Hepatocyte (in vitro differentiated cells): ENCODE measurements around the gene VSIR. TPM values are rescaled to one million over a fixed set of nuclear protein-coding genes. Genes with fewer than 3 reads are reported as not detected.

Source experiments
- DNase-seq: peaks from one replicate; pipeline ENCODE4 v3.0.0-alpha.2; 2016; ENCODE audit warnings: low spot score
- H2AFZ ChIP-seq: fragments of 200-600 bp; sonication (generic); 2 replicates; pipeline ENCODE4 v1.6.0; 2016; ENCODE audit warnings: antibody characterized with exemption, mild to moderate bottlenecking
- H3K27ac ChIP-seq: fragments of 200-600 bp; sonication (generic); 2 replicates; pipeline ENCODE4 v1.5.1; 2016; ENCODE audit warnings: mild to moderate bottlenecking
- H3K27me3 ChIP-seq: fragments of 200-600 bp; sonication (generic); 2 replicates; pipeline ENCODE4 v1.6.1; 2016
- H3K36me3 ChIP-seq: fragments of 200-600 bp; sonication (generic); replicated peaks from 2 replicates; pipeline ENCODE4 v1.5.1; 2016; ENCODE audit warnings: low read depth; ENCODE audit not compliant: insufficient read depth
- H3K4me1 ChIP-seq: fragments of 200-600 bp; sonication (generic); 2 replicates; pipeline ENCODE4 v1.5.1; 2016; ENCODE audit warnings: mild to moderate bottlenecking, moderate library complexity; ENCODE audit not compliant: insufficient read depth
- H3K4me2 ChIP-seq: fragments of 200-600 bp; sonication (generic); 2 replicates; pipeline ENCODE4 v1.6.0; 2016
- H3K4me3 ChIP-seq: fragments of 200-600 bp; sonication (generic); 2 replicates; pipeline ENCODE4 v1.5.1; 2016; ENCODE audit warnings: mild to moderate bottlenecking
- H3K79me2 ChIP-seq: fragments of 200-600 bp; sonication (generic); 2 replicates; pipeline ENCODE4 v1.6.0; 2017; ENCODE audit warnings: mild to moderate bottlenecking
- H3K9me2 ChIP-seq: fragments of 200-600 bp; sonication (generic); replicated peaks from 2 replicates; pipeline ENCODE4 v1.6.0; 2017; ENCODE audit warnings: mild to moderate bottlenecking; ENCODE audit not compliant: insufficient read depth
- H3K9me3 ChIP-seq: fragments of 200-600 bp; sonication (generic); 2 replicates; pipeline ENCODE4 v1.5.1; 2016; ENCODE audit warnings: low read depth, mild to moderate bottlenecking
- H4K20me1 ChIP-seq: fragments of 200-600 bp; sonication (generic); 2 replicates; pipeline ENCODE4 v1.6.0; 2016; ENCODE audit warnings: mild to moderate bottlenecking; ENCODE audit not compliant: insufficient read depth, poor library complexity, severe bottlenecking
- CTCF ChIP-seq: fragments of 200-600 bp; sonication (generic); IDR thresholded peaks from 2 replicates; pipeline ENCODE4 v1.5.1; 2016; ENCODE audit warnings: antibody characterized with exemption, mild to moderate bottlenecking; ENCODE audit not compliant: poor library complexity
- EZH2 ChIP-seq: fragments of 200-600 bp; sonication (generic); IDR thresholded peaks from 2 replicates; pipeline ENCODE4 v1.6.1; 2016; ENCODE audit warnings: antibody characterized with exemption, mild to moderate bottlenecking, borderline replicate concordance
- EZH2phosphoT487 ChIP-seq: fragments of 200-600 bp; sonication (generic); IDR thresholded peaks from one replicate; pipeline ENCODE4 v1.6.1; 2018; ENCODE audit warnings: antibody characterized with exemption, mild to moderate bottlenecking, low read depth, moderate library complexity; ENCODE audit not compliant: unreplicated experiment, severe bottlenecking
- WGBS: methylation state at CpG from one replicate; pipeline ENCODE4 v1.1.6; 2016; ENCODE audit warnings: low lambda C conversion rate; ENCODE audit errors: missing lambda C conversion rate; 5-methylcytosine and 5-hydroxymethylcytosine counted together
- polyA plus RNA-seq: library from polyadenylated mRNA; unstranded; fragments of >200 nt; fragmentation: Nextera tagmentation; extraction: Ambion mirVana; gene quantifications from 2 replicates; pipeline ENCODE4 v1.2.1, GENCODE V29; 2016
- total RNA-seq: library from RNA; depleted of rRNA; stranded (reverse); fragments of >200 nt; gene quantifications from 2 replicates; pipeline ENCODE4 v1.2.3, GENCODE V29; 2014

Gene VSIR
- total and polyA plus RNA-seq, 2 experiments from 2014 or later: 13.6 to 45.5 TPM

DNA sequence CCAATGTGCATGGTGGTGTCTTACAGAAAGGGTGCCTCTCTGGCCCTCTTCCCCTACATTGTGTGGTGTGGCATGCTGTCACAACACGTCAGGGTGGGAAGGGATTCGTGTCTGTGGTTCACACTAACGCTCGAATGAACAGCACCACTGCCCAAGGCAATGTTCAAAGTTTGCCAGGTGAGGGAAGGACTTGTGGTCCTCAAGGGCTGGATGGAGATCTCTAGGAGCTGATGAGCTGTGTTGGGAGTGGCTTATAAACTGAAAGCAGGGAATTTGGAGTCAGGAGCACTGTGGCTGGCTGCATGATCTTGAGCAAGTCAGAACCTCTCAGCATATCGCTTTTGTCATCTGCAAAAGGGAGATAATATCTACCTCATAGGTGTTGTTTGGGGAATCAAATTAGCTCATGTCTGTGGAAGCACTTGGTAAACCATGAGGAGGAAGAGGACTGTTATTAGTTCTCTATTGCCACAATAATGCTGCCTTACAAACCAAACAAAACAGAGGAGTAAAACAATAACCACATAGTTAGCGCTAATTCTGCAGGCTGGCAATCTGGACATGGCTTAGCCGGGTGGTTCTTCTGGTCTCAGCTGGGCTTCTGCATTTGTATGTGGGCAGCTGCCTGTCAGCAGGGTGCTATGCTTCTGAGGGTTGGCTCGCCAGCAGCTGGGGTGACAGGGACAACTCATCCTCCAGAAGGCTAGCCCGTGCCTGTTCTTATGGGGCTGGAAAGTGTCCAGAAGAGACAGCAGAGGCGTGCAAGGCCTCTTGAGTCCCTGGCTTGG is 30.8 kb downstream of the VSIR start:
- H3K4me2 ChIP-seq: no peak overlapping the region
- no peaks in the 10 kb centered on the region for H3K79me2 ChIP-seq
- H3K9me2 ChIP-seq: no peaks in the 10 kb centered on the region
- H4K20me1 ChIP-seq: no peaks in the 10 kb centered on the region
- no peak overlapping the region for H3K27ac ChIP-seq
- no peak overlapping the region for H3K4me3 ChIP-seq
- WGBS: 90% methylated on average over 10 of the region's 10 CpGs
- TF ChIP-seq EZH2 (no peak), EZH2phosphoT487 (no peak), CTCF (no peak)
- no peaks in the 10 kb centered on the region for H3K27me3 ChIP-seq
- H3K36me3 ChIP-seq: no peaks in the 10 kb centered on the region
- H3K9me3 ChIP-seq: no peaks in the 10 kb centered on the region
- no peak for DNase-seq
- peaks cover 15% of the 10 kb centered on the region for H3K4me1 ChIP-seq
- H2AFZ ChIP-seq: no peak overlapping the region

DNA sequence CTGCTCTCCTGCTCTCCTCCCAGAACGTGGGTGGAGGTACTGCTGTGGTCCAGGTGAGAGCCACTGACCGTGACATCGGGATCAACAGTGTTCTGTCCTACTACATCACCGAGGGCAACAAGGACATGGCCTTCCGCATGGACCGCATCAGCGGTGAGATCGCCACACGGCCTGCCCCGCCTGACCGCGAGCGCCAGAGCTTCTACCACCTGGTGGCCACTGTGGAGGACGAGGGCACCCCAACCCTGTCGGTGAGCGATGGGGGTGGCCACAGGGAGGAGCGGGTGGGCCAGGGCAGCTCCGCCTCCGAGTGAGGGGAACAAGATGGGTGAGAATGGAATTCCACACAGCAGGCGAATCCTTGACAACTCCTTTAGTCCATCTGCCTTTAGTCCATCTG is 31.6 kb downstream of the VSIR start:
- DNase-seq: no peak

GRCh38 chr10:71741029-71741428 is 32.3 kb downstream of the VSIR start:
- Histone ChIP-seq H2AFZ (no peak overlapping the region), H3K9me3 (no peaks in the 10 kb centered on the region), H3K79me2 (no peaks in the 10 kb centered on the region), H4K20me1 (no peaks in the 10 kb centered on the region), H3K4me2 (no peak overlapping the region), H3K9me2 (no peaks in the 10 kb centered on the region), H3K4me1 (peaks cover under 1% of the 10 kb centered on the region), H3K4me3 (no peak overlapping the region), H3K27me3 (no peaks in the 10 kb centered on the region), H3K27ac (no peak overlapping the region), H3K36me3 (no peaks in the 10 kb centered on the region)
- no peak for DNase-seq
- TF ChIP-seq EZH2phosphoT487 (no peak), CTCF (no peak), EZH2 (no peak)
- WGBS: 67% methylated on average over 4 of the region's 4 CpGs

More for the DNA sequence above, 31.6 kb downstream of the VSIR start:
- 95% methylated on average over 20 of the region's 20 CpGs for WGBS
- H3K36me3 ChIP-seq: no peaks in the 10 kb centered on the region
- H3K27ac ChIP-seq: no peak overlapping the region
- H4K20me1 ChIP-seq: no peaks in the 10 kb centered on the region
- no peak overlapping the region for H3K4me3 ChIP-seq
- no peak overlapping the region for H3K4me2 ChIP-seq
- no peaks in the 10 kb centered on the region for H3K9me3 ChIP-seq
- H3K27me3 ChIP-seq: no peaks in the 10 kb centered on the region
- H2AFZ ChIP-seq: no peak overlapping the region
- peaks cover 7% of the 10 kb centered on the region for H3K4me1 ChIP-seq
- H3K9me2 ChIP-seq: no peaks in the 10 kb centered on the region
- TF ChIP-seq CTCF: no peak
- TF ChIP-seq EZH2phosphoT487: no peak
- no peak for TF ChIP-seq EZH2
- H3K79me2 ChIP-seq: no peaks in the 10 kb centered on the region
